Kidney (tissue), 14 donors: ENCODE results near the gene MPP1. TPM values are rescaled to one million over a fixed set of nuclear protein-coding genes. Genes with fewer than 3 reads are reported as not detected.

Experiments used
- DNase-seq, 5 donors: peaks; one replicate each; pipeline ENCODE4 v3.0.0-alpha.2; 2013 to 2020
- FAIRE-seq: peaks from 2 replicates; lab custom pipeline; 2012; peaks lifted over from hg19 to GRCh38; lab: Jason Lieb, UNC
- H3K27ac ChIP-seq, 2 donors: one replicate each; pipeline ENCODE4 v1.7.0; 2013; ENCODE audit warnings: low read depth in 2 of 2, low read length in 2 of 2, inconsistent platforms in 1 of 2
- H3K27me3 ChIP-seq: one replicate; pipeline ENCODE4 v1.7.1; 2013; ENCODE audit warnings: low read length, inconsistent platforms; ENCODE audit not compliant: control insufficient read depth, insufficient read depth
- H3K36me3 ChIP-seq, 3 donors: one replicate each; pipeline versions ENCODE4 v1.7.0 to v1.7.1; 2013; ENCODE audit warnings: low read length in 3 of 3, control low read depth in 1 of 3, inconsistent platforms in 1 of 3; ENCODE audit not compliant: insufficient read depth in 3 of 3, control insufficient read depth in 2 of 3
- H3K4me1 ChIP-seq, 3 donors: one replicate each; pipeline versions ENCODE4 v1.7.0 to v1.7.1; 2013; ENCODE audit warnings: low read length in 3 of 3, inconsistent platforms in 1 of 3, low read depth in 1 of 3; ENCODE audit not compliant: control insufficient read depth in 2 of 3, insufficient read depth in 2 of 3
- H3K4me3 ChIP-seq, 3 donors: one replicate each; pipeline versions ENCODE4 v1.7.0 to v1.8.1; 2013; ENCODE audit warnings: low read length in 3 of 3, control low read depth in 1 of 3, inconsistent platforms in 1 of 3
- H3K9ac ChIP-seq, 3 donors: one replicate each; pipeline versions ENCODE4 v1.7.0 to v1.7.1; 2013; ENCODE audit warnings: low read length in 3 of 3, control low read depth in 1 of 3, inconsistent platforms in 1 of 3
- H3K9me3 ChIP-seq, 3 donors: one replicate each; pipeline versions ENCODE4 v1.7.0 to v1.7.1; 2013; ENCODE audit warnings: low read length in 3 of 3, control low read depth in 1 of 3, inconsistent platforms in 1 of 3; ENCODE audit not compliant: control insufficient read depth in 2 of 3, insufficient read depth in 1 of 3
- intact Hi-C: fragments of 100-400 bp; cut with DNase I; formaldehyde crosslinking; loops from one replicate; pipeline ENCODE4 v1.11.1; 2022
- polyA plus RNA-seq: library from polyadenylated mRNA; stranded (reverse); fragments of 350-450 nt; fragmentation: Illumina TruSeq; extraction: RNeasy Lipid Tissue Mini Kit (QIAGEN cat#74804); gene quantifications from one replicate; pipeline ENCODE4 v1.2.3, GENCODE V29; 2014; ENCODE audit warnings: low read depth, low replicate concordance; ENCODE audit not compliant: insufficient read depth
- total RNA-seq: library from RNA; stranded (reverse); fragmentation: NEBNext Ultra II Directional; extraction: Animal tissue kit (Norgen Biotek cat#: 25700); gene quantifications from one replicate; pipeline ENCODE4 v1.2.1, GENCODE V29; 2021
- TF ChIP-seq, protein P1 (sequence below): IDR thresholded peaks from 3 replicates; pipeline ENCODE4 v1.5.1; 2012; ENCODE audit warnings: mild to moderate bottlenecking, moderate library complexity, borderline replicate concordance; ENCODE audit not compliant: insufficient read depth; ENCODE audit errors: extremely low read depth
- donor health status: control.
- donor health status: control.
- donor health status: control.
- donor health status: control.
- donor health status: control.
- donor health status: DM: yes; HTN: yes; CAD: no.
- donor health status: Normal renal cell carcinoma (clear cell type).

Gene MPP1
- total and polyA plus RNA-seq, 2 donors from 2014 or later = 47.0 to 76.4 TPM

DNA sequence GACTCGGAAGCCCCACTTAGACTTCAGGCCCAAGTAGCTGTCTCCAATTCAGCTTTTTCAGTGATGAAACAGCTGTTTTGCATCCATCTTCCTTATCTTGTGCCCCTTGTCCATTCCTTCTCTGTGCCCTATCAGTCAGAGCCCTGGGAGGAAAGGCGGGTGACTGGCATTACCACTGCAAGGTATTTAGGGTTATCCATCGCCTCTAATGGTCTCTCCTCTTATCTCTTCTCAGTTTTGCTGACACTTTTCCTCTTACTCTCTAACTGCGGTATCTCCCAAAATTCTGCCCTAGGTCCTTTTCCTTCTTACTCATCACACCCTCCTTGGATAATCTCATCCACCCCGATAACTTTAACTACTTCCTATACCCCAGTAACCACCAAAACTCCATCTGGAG, 68.1 kb downstream of the MPP1 start:
- TF ChIP-seq, protein P1, sequence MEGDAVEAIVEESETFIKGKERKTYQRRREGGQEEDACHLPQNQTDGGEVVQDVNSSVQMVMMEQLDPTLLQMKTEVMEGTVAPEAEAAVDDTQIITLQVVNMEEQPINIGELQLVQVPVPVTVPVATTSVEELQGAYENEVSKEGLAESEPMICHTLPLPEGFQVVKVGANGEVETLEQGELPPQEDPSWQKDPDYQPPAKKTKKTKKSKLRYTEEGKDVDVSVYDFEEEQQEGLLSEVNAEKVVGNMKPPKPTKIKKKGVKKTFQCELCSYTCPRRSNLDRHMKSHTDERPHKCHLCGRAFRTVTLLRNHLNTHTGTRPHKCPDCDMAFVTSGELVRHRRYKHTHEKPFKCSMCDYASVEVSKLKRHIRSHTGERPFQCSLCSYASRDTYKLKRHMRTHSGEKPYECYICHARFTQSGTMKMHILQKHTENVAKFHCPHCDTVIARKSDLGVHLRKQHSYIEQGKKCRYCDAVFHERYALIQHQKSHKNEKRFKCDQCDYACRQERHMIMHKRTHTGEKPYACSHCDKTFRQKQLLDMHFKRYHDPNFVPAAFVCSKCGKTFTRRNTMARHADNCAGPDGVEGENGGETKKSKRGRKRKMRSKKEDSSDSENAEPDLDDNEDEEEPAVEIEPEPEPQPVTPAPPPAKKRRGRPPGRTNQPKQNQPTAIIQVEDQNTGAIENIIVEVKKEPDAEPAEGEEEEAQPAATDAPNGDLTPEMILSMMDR = no peak
- intact Hi-C loops = no loop called here
- DNase-seq (no peak), FAIRE-seq (no peak)
- Histone ChIP-seq H3K9ac (no peak overlapping the region), H3K4me3 (no peak overlapping the region), H3K4me1 (peaks cover 0 to 11% (median 3%) of the 10 kb centered on the region in 3 donors), H3K27me3 (no peaks in the 10 kb centered on the region), H3K27ac (no peak overlapping the region), H3K9me3 (no peaks in the 10 kb centered on the region), H3K36me3 (no peaks in the 10 kb centered on the region)

DNA sequence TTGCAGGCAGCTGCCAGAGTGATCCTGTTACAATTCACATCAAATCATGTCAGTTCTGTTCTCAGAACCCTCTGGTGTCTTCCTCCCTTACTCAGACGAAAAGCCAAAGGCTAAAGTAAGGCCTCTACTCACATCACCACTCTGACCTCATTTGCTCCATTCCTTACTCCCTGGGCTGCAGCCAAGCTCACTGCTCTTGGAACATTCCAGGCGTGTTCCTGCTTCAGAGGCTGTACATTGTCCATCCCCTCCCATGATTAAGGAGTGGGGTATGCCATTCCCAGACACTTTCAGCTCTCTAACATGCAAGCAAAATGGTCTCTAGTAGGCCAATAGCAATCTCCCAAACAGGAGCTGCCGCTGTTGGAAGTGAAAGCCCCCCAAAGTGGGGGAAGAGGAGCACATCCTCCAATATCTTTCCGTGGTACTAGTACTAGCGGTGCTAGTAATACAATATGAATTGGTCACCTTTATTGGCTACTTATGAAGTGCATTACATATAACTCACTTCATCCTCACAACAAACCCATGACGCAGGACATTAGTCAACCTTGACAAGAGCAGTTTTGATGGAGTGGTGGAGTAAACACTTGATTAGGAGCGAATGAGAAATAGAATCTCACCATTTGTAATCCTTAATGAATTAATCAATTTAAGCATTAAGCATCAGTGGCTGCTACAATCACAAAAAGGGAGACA, 69.4 kb downstream of the MPP1 start:
- intact Hi-C loops = no loop called here
- no peak overlapping the region for H3K9ac ChIP-seq
- DNase-seq (peak in 2 of 5 donors; percentile 15 to 66), FAIRE-seq (no peak)
- H3K27ac ChIP-seq = peak overlapping the region; percentile 43 to 89
- no peaks in the 10 kb centered on the region for H3K36me3 ChIP-seq
- no peaks in the 10 kb centered on the region for H3K9me3 ChIP-seq
- H3K27me3 ChIP-seq = no peaks in the 10 kb centered on the region
- no peak overlapping the region for H3K4me3 ChIP-seq
- TF ChIP-seq, protein P1 = no peak
- peaks cover 0 to 12% (median 10%) of the 10 kb centered on the region in 3 donors for H3K4me1 ChIP-seq

DNA sequence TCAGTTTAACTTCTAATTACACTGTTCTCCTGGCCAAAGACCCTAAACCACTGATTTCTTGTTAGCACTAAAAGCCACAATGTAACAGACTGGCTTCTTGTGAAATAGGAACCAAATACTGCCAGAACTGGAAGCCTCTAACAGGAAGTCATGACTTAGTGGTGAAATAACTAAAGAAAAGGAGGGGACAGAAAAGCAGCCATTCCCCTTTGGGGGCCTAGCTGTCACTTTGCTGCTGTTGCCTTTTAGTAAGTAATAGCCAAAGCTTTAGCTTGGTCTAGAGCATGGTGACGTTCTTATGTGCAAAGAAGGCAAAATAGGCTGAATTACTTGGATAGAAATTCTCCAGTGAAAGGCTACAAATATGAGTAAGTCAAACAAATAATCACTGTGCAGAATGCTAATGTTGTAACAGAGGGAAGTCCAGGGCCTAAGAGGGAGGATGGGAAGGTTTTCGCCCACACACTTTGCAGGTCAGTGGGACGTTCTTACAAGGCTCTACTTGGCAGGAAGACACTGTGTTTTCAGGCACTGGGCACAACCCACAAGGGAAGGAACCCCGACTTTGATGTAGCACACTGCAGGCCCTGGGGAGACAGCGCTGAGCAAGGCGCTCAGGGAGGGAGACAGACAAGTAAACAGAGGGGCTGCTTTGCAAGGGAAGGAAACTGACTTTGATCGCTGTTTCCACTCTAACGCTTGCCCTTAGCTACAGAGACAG, 71.1 kb downstream of the MPP1 start:
- Histone ChIP-seq H3K36me3 (no peaks in the 10 kb centered on the region), H3K4me1 (peaks cover 0 to 25% (median 23%) of the 10 kb centered on the region in 3 donors), H3K9me3 (no peaks in the 10 kb centered on the region), H3K4me3 (no peak overlapping the region), H3K27ac (peak overlapping the region; percentile 51 to 89), H3K27me3 (no peaks in the 10 kb centered on the region), H3K9ac (no peak overlapping the region)
- intact Hi-C loops = no loop called here
- FAIRE-seq (no peak), DNase-seq (no peak)
- TF ChIP-seq, protein P1 = no peak
